Tibial nerve (tissue), 4 donors: ENCODE measurements around the gene CLSTN1. TPM values are rescaled to one million over a fixed set of nuclear protein-coding genes. Genes with fewer than 3 reads are reported as not detected.

Experiments
- DNase-seq, 2 donors: peaks; one replicate each; pipeline ENCODE4 v3.0.0-alpha.2; 2019; ENCODE audit warnings: low spot score in 2 of 2
- H3K27ac ChIP-seq, 4 donors: fragments of 200-600 bp; sonication (generic) in 3 of 4; one replicate each; pipeline ENCODE4 v1.5.1; 2017 to 2019; ENCODE audit warnings: mild to moderate bottlenecking in 1 of 4
- H3K27me3 ChIP-seq, 2 donors: fragments of 200-600 bp; sonication (generic) in 1 of 2; one replicate each; pipeline versions ENCODE4 v1.5.1 to v1.6.0; 2017 to 2019
- H3K36me3 ChIP-seq, 3 donors: fragments of 200-600 bp; sonication (generic); one replicate each; pipeline ENCODE4 v1.5.1; 2018 to 2019
- H3K4me1 ChIP-seq, 4 donors: fragments of 200-600 bp; sonication (generic) in 3 of 4; one replicate each; pipeline ENCODE4 v1.5.1; 2017 to 2019
- H3K4me3 ChIP-seq, 4 donors: fragments of 200-600 bp; sonication (generic) in 3 of 4; one replicate each; pipeline ENCODE4 v1.5.1; 2017 to 2019; ENCODE audit warnings: mild to moderate bottlenecking in 1 of 4, moderate library complexity in 1 of 4
- H3K9me3 ChIP-seq, 4 donors: fragments of 200-600 bp; sonication (generic) in 3 of 4; one replicate each; pipeline ENCODE4 v1.5.1; 2017 to 2019
- EP300 ChIP-seq, 2 donors: sonication (generic); formaldehyde crosslinking; IDR thresholded peaks; one replicate each; pipeline ENCODE4 v1.6.1; 2017; ENCODE audit warnings: antibody characterized with exemption in 2 of 2, mild to moderate bottlenecking in 1 of 2
- POLR2A ChIP-seq, 2 donors: fragments of 450-650 bp; IDR thresholded peaks; one replicate each; pipeline ENCODE4 v1.6.1; 2017; ENCODE audit warnings: antibody characterized with exemption in 2 of 2, mild to moderate bottlenecking in 2 of 2, moderate library complexity in 2 of 2
- WGBS, 2 donors: methylation state at CpG; one replicate each; pipeline ENCODE4 v1.1.5; 2018; 5-methylcytosine and 5-hydroxymethylcytosine counted together
- total RNA-seq, 4 donors: library from RNA; depleted of rRNA; stranded (reverse); fragments of >200 nt; gene quantifications; one replicate each; pipeline ENCODE4 v1.1.0, GENCODE V29; 2016
- TF ChIP-seq, protein P1 (sequence below), 5 experiments: fragments of 200-600 bp in 3 of 5; fragments of 450-650 bp in 2 of 5; sonication (generic) in 3 of 5; IDR thresholded peaks; one replicate each; pipeline ENCODE4 v1.5.1; 2016 to 2019; ENCODE audit warnings: antibody characterized with exemption in 5 of 5, mild to moderate bottlenecking in 3 of 5, moderate library complexity in 2 of 5

CLSTN1 gene
- total RNA-seq, 4 donors from 2014 or later = 60.9 to 90.6 (median 72.5) TPM

DNA sequence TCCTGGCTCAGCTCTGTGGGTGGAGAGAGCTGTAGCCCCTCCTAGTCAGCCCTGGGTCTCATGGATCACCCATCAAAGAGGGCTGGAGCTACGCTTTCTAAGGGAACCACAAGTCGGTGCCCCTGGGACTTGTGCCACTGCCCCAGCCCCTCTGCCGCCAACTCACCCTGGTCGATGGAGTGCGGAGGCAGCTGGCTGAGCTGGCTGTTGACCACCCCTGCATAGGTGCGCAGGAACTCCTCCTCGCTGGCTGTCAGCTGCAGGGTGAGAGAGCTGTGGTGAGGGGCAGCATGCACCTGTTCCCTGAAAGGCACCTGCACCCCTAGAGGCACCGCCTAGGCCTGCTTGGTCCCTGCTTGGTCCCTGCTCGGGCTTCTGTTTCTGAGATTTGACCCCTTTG is 47.3 kb upstream of the CLSTN1 start:
- no peak overlapping the region for H3K4me3 ChIP-seq
- WGBS, 2 donors = 83 to 86% methylated on average over 2 to 7 of the region's 9 CpGs
- H3K27me3 ChIP-seq = no peaks in the 10 kb centered on the region
- TF ChIP-seq, protein P1, sequence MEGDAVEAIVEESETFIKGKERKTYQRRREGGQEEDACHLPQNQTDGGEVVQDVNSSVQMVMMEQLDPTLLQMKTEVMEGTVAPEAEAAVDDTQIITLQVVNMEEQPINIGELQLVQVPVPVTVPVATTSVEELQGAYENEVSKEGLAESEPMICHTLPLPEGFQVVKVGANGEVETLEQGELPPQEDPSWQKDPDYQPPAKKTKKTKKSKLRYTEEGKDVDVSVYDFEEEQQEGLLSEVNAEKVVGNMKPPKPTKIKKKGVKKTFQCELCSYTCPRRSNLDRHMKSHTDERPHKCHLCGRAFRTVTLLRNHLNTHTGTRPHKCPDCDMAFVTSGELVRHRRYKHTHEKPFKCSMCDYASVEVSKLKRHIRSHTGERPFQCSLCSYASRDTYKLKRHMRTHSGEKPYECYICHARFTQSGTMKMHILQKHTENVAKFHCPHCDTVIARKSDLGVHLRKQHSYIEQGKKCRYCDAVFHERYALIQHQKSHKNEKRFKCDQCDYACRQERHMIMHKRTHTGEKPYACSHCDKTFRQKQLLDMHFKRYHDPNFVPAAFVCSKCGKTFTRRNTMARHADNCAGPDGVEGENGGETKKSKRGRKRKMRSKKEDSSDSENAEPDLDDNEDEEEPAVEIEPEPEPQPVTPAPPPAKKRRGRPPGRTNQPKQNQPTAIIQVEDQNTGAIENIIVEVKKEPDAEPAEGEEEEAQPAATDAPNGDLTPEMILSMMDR (IDR thresholded peaks at IDR 0.05) = no peak
- TF ChIP-seq EP300 (IDR thresholded peaks at IDR 0.05) = no peak
- TF ChIP-seq POLR2A (IDR thresholded peaks at IDR 0.05) = no peak
- H3K9me3 ChIP-seq = no peaks in the 10 kb centered on the region
- no peak for DNase-seq
- H3K27ac ChIP-seq = no peak overlapping the region
- H3K36me3 ChIP-seq = peaks cover 0 to 53% (median 0%) of the 10 kb centered on the region in 3 donors
- peaks cover 0 to 27% (median 4%) of the 10 kb centered on the region in 4 donors for H3K4me1 ChIP-seq

DNA sequence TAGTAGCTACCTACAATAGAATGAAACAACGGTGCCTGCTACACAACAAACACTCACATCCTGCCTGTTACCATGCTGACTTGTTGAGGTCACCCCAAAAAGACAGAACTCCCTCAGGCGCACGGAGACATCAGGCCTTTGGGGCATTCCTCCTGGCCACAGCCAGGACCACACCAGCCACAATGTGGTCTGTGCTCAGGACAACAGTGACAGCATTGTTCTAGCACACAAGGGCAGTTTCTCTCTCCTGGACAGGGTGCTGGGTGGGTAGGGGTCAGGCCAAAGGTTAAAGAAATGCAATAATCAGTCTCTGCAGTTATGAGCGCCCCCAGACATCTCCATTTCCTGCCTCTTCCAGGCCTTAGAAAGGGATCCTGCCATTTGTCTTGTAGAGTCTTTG is 46.8 kb upstream of the CLSTN1 start:
- Histone ChIP-seq H3K9me3 (no peaks in the 10 kb centered on the region), H3K4me1 (peaks cover 0 to 24% (median 4%) of the 10 kb centered on the region in 4 donors), H3K4me3 (no peak overlapping the region), H3K27ac (no peak overlapping the region), H3K27me3 (no peaks in the 10 kb centered on the region), H3K36me3 (peaks cover 0 to 57% (median 0%) of the 10 kb centered on the region in 3 donors)
- TF ChIP-seq EP300 (IDR thresholded peaks at IDR 0.05) (no peak), POLR2A (IDR thresholded peaks at IDR 0.05) (no peak)
- TF ChIP-seq, protein P1 (IDR thresholded peaks at IDR 0.05) = no peak
- WGBS, 2 donors = 41 to 66% methylated on average over 4 of the region's 4 CpGs
- DNase-seq = no peak

DNA sequence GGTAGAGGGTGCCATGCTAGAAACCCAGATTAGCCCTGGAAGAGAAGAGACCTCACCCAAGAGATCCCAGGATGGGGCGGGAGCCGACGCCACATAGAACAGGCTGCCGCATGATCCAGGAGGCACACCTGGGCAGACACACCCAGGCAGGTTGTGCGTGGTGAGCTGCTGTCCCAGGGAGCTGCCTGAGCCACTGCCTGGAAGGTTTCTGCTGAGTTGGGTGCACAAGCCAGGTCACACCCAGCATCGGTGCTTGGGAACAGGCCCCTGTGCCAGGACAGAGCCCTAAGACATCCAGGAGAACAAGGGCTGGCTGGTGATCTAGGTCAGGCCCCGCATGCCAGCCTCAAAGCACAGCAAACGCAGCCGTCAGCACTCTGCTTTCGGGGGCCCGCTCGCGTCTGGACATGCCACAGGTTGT is 46.1 kb upstream of the CLSTN1 start:
- WGBS, 2 donors = 87 to 90% methylated on average over 9 of the region's 13 CpGs
- Histone ChIP-seq H3K4me1 (peaks cover 0 to 17% (median 2%) of the 10 kb centered on the region in 4 donors), H3K9me3 (no peaks in the 10 kb centered on the region), H3K4me3 (no peak overlapping the region), H3K36me3 (peaks cover 0 to 61% (median 0%) of the 10 kb centered on the region in 3 donors), H3K27me3 (no peaks in the 10 kb centered on the region), H3K27ac (no peak overlapping the region)
- TF ChIP-seq EP300 (IDR thresholded peaks at IDR 0.05) (no peak), POLR2A (IDR thresholded peaks at IDR 0.05) (no peak)
- TF ChIP-seq, protein P1 (IDR thresholded peaks at IDR 0.05) = no peak
- no peak for DNase-seq

DNA sequence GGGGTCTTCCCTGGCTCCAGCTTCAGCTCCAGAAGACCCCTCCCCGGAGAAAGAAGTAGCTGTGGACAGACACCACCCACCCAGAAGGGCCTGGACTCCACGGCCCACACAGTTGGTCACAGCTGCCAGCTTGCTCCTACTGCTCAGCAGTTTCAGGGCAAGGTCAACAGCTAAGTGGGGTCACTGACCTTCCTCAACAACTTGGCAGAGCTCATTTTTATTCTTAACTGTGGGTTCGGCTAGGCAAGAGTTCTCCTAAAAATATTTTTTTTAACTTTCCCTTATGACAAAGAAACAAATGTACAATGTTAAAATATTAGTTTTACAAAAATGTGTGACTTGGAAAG is 44.5 kb upstream of the CLSTN1 start:
- Histone ChIP-seq H3K4me3 (no peak overlapping the region), H3K27ac (no peak overlapping the region), H3K36me3 (peaks cover 0 to 74% (median 0%) of the 10 kb centered on the region in 3 donors), H3K4me1 (peaks cover 0 to 22% (median 0%) of the 10 kb centered on the region in 4 donors), H3K27me3 (no peaks in the 10 kb centered on the region), H3K9me3 (no peaks in the 10 kb centered on the region)
- DNase-seq = no peak
- 17 to 30% methylated on average over 2 to 3 of the region's 3 CpGs for WGBS, 2 donors
- TF ChIP-seq EP300 (IDR thresholded peaks at IDR 0.05) = no peak
- TF ChIP-seq, protein P1 (IDR thresholded peaks at IDR 0.05) = no peak
- no peak for TF ChIP-seq POLR2A (IDR thresholded peaks at IDR 0.05)

DNA sequence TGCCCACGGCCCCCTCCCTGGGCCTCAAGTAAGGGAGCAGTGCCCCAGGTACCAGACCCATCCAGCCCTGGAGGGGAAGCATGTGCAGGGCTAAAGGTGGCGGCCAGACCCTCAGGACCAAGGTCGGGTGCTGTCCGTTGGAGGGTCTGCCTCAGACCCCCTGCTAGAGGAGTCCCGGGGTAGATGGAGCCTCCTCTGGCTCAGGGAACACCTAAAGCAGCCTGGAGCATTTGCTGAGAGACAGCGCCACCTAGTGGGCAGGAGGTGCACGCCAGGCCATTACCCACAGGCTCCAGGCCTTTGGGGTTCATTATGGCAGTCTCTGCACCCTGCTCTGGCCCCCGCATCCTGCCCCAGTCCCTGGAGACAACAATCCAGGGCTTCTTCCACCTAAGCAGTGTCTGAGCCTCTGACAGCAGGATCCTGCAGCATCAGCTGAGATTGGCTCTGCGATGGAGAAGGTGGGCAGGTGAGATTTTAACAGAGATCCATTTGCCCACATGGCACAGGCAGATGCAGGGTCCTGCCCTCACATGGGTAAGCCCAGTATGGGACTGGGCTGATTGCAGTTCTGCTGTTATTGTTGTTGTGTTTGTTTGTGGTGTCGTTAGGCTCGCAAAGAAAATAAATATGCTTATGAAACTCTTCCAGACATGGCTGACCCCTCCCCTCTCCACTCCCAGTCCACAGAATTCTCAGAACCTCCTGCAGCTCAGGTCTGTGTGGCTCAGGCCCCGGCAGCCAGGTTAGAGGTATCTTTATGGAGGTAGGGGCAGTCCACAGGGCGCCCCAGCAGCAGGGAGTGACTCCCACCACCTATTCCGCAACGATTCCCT is 43.9 kb upstream of the CLSTN1 start:
- no peaks in the 10 kb centered on the region for H3K9me3 ChIP-seq
- WGBS, 2 donors = 38 to 42% methylated on average over 13 to 14 of the region's 15 CpGs
- peaks cover 0 to 77% (median 0%) of the 10 kb centered on the region in 3 donors for H3K36me3 ChIP-seq
- DNase-seq = peak; percentile 72 to 92
- H3K27ac ChIP-seq = no peak overlapping the region
- TF ChIP-seq, protein P1 (IDR thresholded peaks at IDR 0.05) = peak; percentile 92 to 98 (median 95)
- no peak for TF ChIP-seq POLR2A (IDR thresholded peaks at IDR 0.05)
- peaks cover 0 to 25% (median 0%) of the 10 kb centered on the region in 4 donors for H3K4me1 ChIP-seq
- H3K4me3 ChIP-seq = no peak overlapping the region
- H3K27me3 ChIP-seq = no peaks in the 10 kb centered on the region
